HG03469 (cell line): ENCODE results near the gene CCDC71L.

Source experiments
- ATAC-seq: cut with Tn5 transposase; IDR thresholded peaks from one replicate; pipeline ENCODE4 v1.9.1; 2021; ENCODE audit warnings: mild to moderate bottlenecking, moderate library complexity, moderate number of reproducible peaks; ENCODE audit not compliant: unreplicated experiment

The CCDC71L gene

DNA sequence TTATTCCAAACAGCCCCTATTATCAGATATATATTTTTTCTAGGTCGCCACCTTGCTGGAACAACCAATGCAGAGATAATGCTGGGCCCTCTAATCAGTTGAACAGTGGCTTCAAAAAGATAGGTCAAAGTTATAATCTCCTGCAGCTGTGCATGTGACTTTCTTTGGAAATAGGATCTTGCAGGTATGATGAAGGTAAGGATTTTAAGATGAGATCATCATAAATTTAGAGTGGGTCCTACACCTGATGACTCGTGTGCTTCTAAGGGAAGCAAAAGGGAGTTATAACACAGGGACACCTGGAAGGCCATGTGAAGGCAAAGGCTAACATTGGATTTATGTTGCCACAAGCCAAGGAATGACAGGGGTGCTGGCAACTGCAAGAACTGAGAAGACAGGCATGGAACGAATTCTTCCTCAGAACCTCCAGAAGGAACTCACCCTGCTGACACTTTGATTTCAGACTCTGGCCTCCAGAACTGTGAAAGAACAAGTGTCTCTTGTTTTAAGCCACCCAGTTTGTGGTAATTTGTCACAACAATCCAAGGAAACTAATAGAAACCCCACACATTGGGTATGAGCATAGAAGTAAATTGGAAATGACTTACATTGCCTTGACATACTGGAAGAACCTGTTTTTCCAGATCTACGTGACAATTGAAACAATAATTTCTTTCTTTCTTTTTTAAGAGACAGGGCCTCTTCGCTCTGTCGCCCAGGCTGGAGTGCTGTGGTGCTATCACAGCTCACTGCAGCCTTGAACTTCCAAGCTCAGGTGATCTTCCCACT is 34.4 kb downstream of the CCDC71L start:
- no peak for ATAC-seq

DNA sequence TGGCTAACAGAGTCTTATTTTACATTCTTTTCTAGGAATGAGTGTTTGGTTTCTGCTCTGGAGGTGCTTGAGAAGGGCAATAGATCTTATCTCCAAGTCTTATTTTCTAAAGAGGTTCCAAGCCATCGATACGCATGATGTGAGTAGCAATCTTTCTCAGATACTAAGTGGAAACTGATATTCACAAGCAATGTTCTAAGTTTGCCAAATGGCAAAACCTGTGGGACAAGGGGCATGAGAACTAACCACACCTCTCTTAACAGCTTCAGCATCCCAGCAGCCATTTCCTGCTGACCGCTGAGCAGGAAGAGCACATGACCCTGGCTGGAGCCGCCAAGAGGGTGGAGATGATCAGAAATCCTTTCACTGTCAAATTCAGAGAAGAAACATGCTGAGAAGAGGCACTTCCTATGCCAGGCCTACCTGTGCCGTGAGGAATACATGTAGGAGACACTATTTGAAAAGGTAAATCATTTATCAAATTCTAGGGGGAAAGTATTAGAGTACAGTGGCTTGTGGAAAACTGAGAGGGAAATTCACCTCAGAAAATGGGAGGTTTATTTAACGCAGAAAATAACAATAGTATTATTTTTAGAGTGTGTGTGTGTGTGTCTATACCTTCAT is 35.2 kb downstream of the CCDC71L start:
- ATAC-seq: no peak

DNA sequence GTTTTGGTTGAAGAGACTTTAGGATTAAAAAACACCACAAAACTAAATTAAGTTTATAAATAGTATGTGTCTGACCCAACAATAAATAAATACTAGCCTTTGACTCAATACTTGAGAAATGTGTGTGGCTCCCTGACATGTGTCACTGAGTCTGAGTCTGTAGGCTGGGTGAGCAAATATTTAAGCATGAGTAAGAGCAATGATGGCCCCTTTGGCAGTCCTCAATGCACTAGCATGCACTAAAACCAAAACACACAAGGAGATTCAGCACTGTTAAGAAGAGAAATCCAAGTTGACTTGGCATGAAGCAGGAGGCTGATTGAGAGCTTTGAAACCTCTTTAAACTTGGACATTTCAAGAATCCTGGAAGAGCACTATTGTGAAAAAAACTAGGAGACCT is 37.1 kb downstream of the CCDC71L start:
- ATAC-seq: no peak

DNA sequence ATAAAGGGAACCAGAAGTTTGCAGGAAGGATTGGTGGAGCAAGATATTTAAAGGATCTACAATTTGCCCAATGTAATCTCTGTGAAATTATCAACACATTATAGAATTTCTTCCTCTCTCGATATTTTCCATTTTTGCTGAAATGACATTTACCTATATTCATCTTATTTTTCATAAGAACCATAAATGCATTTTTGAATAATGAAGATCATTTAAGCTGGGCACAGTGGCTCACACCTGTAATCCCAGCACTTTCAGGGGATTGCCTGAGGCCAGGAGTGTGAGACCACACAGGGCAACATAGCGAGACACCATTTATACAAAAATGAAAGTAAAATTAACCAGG is 37.7 kb downstream of the CCDC71L start:
- no peak for ATAC-seq

GRCh38 chr7:106622654-106623314 is 38.2 kb downstream of the CCDC71L start:
- no peak for ATAC-seq

DNA sequence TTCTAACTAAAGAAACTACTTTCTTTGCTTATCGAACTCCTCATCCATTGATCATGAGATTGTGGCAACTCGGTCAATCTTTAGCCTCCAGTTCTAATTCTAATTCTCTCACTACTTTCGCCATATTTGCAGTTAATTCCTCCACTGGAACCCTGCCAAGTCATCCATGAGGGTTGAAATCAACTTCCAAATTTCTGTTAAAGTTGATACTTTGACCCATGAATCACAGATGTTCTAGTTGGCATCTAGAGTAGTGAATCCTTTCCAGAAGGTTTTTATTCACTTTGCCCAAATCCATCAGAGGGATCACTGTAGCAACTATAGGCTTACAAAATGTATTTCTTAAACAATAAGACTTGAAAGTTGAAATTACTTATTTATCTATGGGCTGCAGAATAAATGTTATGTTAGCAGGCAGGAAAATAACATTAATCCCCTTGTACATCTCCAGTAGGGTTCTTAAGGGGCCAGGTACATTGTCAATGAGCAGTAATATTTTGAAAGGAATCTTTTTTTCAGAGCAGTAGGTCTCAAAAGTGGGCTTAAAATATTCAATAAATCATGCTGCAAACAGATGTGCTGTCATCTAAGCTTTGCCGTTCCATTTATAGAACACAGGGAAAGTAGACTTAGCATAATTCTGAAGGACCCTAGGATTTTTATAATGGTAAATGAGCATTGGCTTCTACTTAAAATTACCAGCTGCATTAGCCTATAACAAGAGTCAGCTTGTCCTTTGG is 39.4 kb downstream of the CCDC71L start:
- no peak for ATAC-seq

GRCh38 chr7:106620676-106621075 is 40.3 kb downstream of the CCDC71L start:
- no peak for ATAC-seq

DNA sequence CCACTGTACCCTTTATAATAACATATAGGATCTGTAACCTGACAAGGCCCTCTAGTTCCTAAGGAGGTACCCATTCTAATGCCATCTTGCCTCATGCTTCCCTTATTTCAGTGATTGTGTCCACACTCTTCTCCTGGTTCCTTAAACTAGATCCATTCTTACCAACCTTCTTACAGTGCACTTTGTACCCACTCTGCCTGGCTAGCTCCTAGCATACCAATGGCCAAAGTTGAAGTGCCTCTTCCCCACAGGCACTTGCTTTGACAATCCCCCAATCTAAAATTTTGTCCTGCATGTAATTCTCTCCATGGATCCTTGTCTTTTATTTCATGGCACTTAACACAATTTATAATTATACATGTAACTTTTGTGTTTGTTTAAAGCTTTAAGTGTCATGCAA is 40.9 kb downstream of the CCDC71L start:
- no peak for ATAC-seq

DNA sequence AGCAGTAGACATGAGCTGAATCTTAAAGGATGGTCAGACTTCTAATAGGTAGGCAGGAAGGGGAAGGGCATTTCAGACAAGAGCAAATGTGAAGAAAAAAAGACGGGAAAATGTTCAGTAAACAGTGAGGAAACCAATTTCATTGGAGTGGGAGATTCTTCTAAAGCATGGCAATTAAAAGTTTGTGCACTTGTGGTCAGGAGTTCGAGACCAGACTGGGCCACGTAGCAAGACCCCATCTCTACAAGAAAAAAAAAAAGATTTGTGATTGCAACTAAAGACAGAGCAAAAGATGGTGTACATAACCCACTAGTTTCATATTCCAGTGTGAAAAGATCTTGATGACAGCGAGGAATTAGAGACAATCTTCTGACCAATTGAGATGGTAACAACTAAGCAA is 41.7 kb downstream of the CCDC71L start:
- ATAC-seq: no peak

DNA sequence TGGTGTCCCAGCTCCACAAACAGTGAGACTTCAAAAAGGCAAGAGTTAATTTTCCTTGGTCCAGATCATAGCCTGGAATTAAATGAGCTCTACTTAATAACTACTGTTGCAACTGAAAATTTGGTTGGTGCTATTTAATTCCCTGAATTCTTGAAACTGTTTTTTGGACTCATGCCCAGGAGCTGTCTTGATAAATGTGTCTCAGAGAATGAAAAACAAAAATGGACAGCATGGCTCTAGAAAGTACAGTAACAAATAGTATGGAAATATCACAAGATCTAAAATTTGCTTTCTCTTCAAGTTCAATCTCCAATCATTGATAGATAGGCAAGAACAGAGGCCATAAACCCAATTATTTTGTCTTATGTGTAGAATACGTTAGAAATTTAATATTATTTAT is 42.5 kb downstream of the CCDC71L start:
- ATAC-seq: no peak

- ATAC-seq: no peak
Measured at GRCh38 chr7:106617860-106618259, 43.1 kb downstream of the CCDC71L start.

GRCh38 chr7:106616708-106617051 is 44.3 kb downstream of the CCDC71L start:
- ATAC-seq: no peak

- no peak for ATAC-seq
Measured at GRCh38 chr7:106615808-106616707, 44.9 kb downstream of the CCDC71L start.

GRCh38 chr7:106614751-106615150 is 46.2 kb downstream of the CCDC71L start:
- no peak for ATAC-seq

DNA sequence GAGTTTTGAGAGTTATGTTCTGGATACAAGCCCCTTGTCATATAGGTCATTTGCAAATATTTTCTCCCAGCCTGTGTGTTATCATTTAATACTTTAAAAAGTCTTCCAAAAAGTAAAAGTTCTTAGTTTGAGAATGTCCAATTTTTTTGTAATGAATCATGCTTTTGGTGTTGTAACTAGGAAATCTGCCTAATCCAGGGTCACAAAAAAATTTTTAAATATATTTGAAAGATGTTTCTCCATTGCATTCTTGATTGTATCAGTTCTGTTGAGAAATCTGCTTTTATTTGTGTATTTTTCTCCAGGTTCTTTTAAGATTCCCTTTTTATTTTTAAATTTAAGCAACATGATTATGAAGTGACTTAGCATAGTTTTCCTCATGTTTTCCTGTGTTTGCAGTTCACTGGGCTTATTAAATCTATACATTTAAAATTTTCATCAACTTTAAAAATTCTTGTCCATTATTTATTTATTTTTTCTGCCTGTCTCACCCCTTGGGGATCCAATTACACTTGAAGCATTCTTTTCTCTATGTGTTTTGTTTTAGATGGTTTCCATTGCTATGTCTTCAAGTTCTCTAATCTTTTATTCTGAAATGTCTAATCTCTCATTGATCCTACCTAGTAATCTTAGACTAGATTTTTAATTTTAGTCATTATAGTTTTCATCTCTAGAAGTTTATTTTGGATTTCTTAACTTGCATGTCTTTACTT is 47.0 kb downstream of the CCDC71L start:
- ATAC-seq: no peak

DNA sequence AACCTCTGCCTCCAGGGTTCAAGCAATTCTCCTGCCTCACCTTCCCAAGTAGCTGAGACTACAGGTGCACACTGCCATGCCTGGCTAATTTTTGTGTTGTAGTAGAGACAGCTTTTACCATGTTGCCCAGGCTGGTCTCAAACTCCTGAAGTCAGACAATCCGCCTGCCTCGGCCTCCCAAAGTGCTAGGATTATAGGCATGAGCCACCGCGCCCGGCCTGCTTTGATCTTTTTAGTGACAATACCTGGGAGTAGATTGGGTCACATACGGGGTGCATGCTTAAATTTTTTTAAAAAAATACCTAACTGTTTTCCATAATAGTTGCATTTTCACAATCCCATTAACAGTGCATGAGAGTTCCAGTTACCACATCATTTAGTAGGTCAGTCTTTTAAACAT is 47.7 kb downstream of the CCDC71L start:
- no peak for ATAC-seq

GRCh38 chr7:106612432-106612831 is 48.5 kb downstream of the CCDC71L start:
- ATAC-seq: no peak

GRCh38 chr7:106611911-106612310 is 49.0 kb downstream of the CCDC71L start:
- ATAC-seq: no peak

- no peak for ATAC-seq
Measured at GRCh38 chr7:106610996-106611886, 49.7 kb downstream of the CCDC71L start.
